ENCODE measurements around the gene CYP20A1.

- TF ChIP-seq CTCF (IDR thresholded peaks at IDR 0.05) (no peak), POLR2A (IDR thresholded peaks at IDR 0.05) (no peak)
Observed at GRCh38 chr2:203341741-203342310, 103.0 kb downstream of the CYP20A1 start.

All from testis (tissue), 2 donors.